Ascending aorta (tissue), 2 donors: ENCODE measurements around the gene NADSYN1. TPM values are rescaled to one million over a fixed set of nuclear protein-coding genes. Genes with fewer than 3 reads are reported as not detected.

Experiments
- DNase-seq, 2 donors: peaks; one replicate each; pipeline ENCODE4 v3.0.0-alpha.2; 2019; ENCODE audit warnings: low spot score in 2 of 2
- H3K27ac ChIP-seq, 2 donors: fragments of 200-600 bp; sonication (generic); one replicate each; pipeline ENCODE4 v1.5.1; 2016 to 2017; ENCODE audit warnings: mild to moderate bottlenecking in 1 of 2
- H3K27me3 ChIP-seq: fragments of 200-600 bp; sonication (generic); one replicate; pipeline ENCODE4 v1.5.1; 2017
- H3K36me3 ChIP-seq, 2 donors: fragments of 200-600 bp; sonication (generic); one replicate each; pipeline ENCODE4 v1.5.1; 2016
- H3K4me1 ChIP-seq, 2 donors: fragments of 200-600 bp; sonication (generic); one replicate each; pipeline ENCODE4 v1.5.1; 2016 to 2017; ENCODE audit warnings: mild to moderate bottlenecking in 1 of 2
- H3K4me3 ChIP-seq, 2 donors: fragments of 200-600 bp; sonication (generic); one replicate each; pipeline ENCODE4 v1.5.1; 2016 to 2017; ENCODE audit warnings: mild to moderate bottlenecking in 1 of 2
- H3K9me3 ChIP-seq, 2 donors: fragments of 200-600 bp; sonication (generic); one replicate each; pipeline ENCODE4 v1.5.1; 2016
- CTCF ChIP-seq, 3 experiments: fragments of 200-600 bp in 2 of 3; fragments of 450-650 bp in 1 of 3; sonication (generic) in 2 of 3; IDR thresholded peaks; one replicate each; pipeline ENCODE4 v1.5.1; 2016 to 2019; ENCODE audit warnings: antibody characterized with exemption in 3 of 3, mild to moderate bottlenecking in 1 of 3, moderate library complexity in 1 of 3
- intact Hi-C: fragments of 100-400 bp; cut with DNase I; formaldehyde crosslinking; loops from one replicate; pipeline ENCODE4 v1.15.1; 2023
- total RNA-seq: library from RNA; depleted of rRNA; stranded (reverse); fragments of >200 nt; gene quantifications from one replicate; pipeline ENCODE4 v1.1.0, GENCODE V29; 2016

The NADSYN1 gene
- total RNA-seq, 1 donor from 2014 or later, result 33.3 TPM

GRCh38 chr11:71543866-71544265, 90.9 kb downstream of the NADSYN1 start:
- H3K4me3 ChIP-seq, result no peak overlapping the region
- no peaks in the 10 kb centered on the region for H3K9me3 ChIP-seq
- no peaks in the 10 kb centered on the region for H3K36me3 ChIP-seq
- H3K27ac ChIP-seq, result no peak overlapping the region
- DNase-seq, result no peak
- intact Hi-C loops, result no loop called here
- no peak for TF ChIP-seq CTCF (IDR thresholded peaks at IDR 0.05)
- H3K4me1 ChIP-seq, result no peaks in the 10 kb centered on the region
- no peaks in the 10 kb centered on the region for H3K27me3 ChIP-seq

GRCh38 chr11:71544525-71545214, 91.7 kb downstream of the NADSYN1 start:
- no peak for TF ChIP-seq CTCF (IDR thresholded peaks at IDR 0.05)
- Histone ChIP-seq H3K4me3 (no peak overlapping the region), H3K4me1 (no peaks in the 10 kb centered on the region), H3K27me3 (no peaks in the 10 kb centered on the region), H3K27ac (no peak overlapping the region), H3K9me3 (no peaks in the 10 kb centered on the region), H3K36me3 (no peaks in the 10 kb centered on the region)
- DNase-seq, result no peak
- intact Hi-C loops, result no loop called here

GRCh38 chr11:71545405-71545966, 92.5 kb downstream of the NADSYN1 start:
- TF ChIP-seq CTCF (IDR thresholded peaks at IDR 0.05), result no peak
- H3K4me3 ChIP-seq, result no peak overlapping the region
- no peaks in the 10 kb centered on the region for H3K27me3 ChIP-seq
- H3K9me3 ChIP-seq, result no peaks in the 10 kb centered on the region
- intact Hi-C loops, result no loop called here
- no peak for DNase-seq
- H3K36me3 ChIP-seq, result no peaks in the 10 kb centered on the region
- H3K4me1 ChIP-seq, result no peaks in the 10 kb centered on the region
- no peak overlapping the region for H3K27ac ChIP-seq

GRCh38 chr11:71548120-71548519, 95.1 kb downstream of the NADSYN1 start, which contains the start of gene KRTAP5-9:
Gene KRTAP5-9 (plus strand): TSS chr11:71548420. CDS start chr11:71548658, 238 bp downstream.
- Histone ChIP-seq H3K27ac (no peak within 1 kb of the TSS), H3K4me3 (no peak within 1 kb of the TSS), H3K36me3 (no peaks in the 10 kb centered on the region), H3K9me3 (no peaks in the 10 kb centered on the region), H3K4me1 (no peaks in the 10 kb centered on the region), H3K27me3 (no peaks in the 10 kb centered on the region)
- intact Hi-C loops, result no loop called here
- TF ChIP-seq CTCF (IDR thresholded peaks at IDR 0.05), result no peak
- DNase-seq, result no peak

- Histone ChIP-seq H3K4me1 (no peaks in the 10 kb centered on the region), H3K9me3 (no peaks in the 10 kb centered on the region), H3K4me3 (no peak overlapping the region), H3K36me3 (no peaks in the 10 kb centered on the region), H3K27ac (no peak overlapping the region), H3K27me3 (no peaks in the 10 kb centered on the region)
- intact Hi-C loops, result no loop called here
- no peak for TF ChIP-seq CTCF (IDR thresholded peaks at IDR 0.05)
- DNase-seq, result no peak
Observed at GRCh38 chr11:71548716-71549151, 95.7 kb downstream of the NADSYN1 start.

Other genes starting within 250 kb of the NADSYN1 start
- 0.53 TPM for gene SHANK2, start 200.6 kb upstream of the NADSYN1 start, total RNA-seq
- gene DHCR7, start 4.8 kb upstream of the NADSYN1 start, total RNA-seq, result 66.2 TPM
- gene KRTAP5-7, start 74.1 kb downstream of the NADSYN1 start, total RNA-seq, result not detected
- gene KRTAP5-8, start 84.8 kb downstream of the NADSYN1 start, total RNA-seq, result not detected
- not detected for gene KRTAP5-9, start 95.2 kb downstream of the NADSYN1 start, total RNA-seq
- gene KRTAP5-10, start 112.4 kb downstream of the NADSYN1 start, total RNA-seq, result not detected
- gene KRTAP5-11, start 129.7 kb downstream of the NADSYN1 start, total RNA-seq, result not detected